HG02623 (cell line): ENCODE measurements around the gene SOCS2.

Experiments
- ATAC-seq: cut with Tn5 transposase; IDR thresholded peaks from one replicate; pipeline ENCODE4 v1.9.1; 2021; ENCODE audit warnings: moderate library complexity; ENCODE audit not compliant: unreplicated experiment

Gene SOCS2

DNA sequence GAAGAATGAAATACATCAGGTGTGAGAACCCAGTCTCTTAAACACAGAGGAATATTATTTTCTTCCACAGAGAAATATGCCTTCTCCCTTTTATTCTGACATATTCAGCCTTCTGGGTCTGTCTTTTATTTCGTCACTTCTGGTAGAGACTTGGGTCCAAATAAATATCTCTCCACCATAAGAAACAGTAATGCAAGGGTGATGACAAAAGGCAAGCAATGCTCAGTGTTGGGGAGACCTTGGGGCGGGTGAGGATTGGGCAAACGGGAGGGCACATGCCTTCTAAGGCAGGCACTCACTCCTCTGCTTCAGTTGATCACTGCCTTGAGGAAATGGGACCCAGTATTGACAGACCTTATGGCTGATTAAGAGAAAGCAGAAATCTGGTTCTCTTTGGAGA, 6.7 kb upstream of the SOCS2 start:
- no peak for ATAC-seq

DNA sequence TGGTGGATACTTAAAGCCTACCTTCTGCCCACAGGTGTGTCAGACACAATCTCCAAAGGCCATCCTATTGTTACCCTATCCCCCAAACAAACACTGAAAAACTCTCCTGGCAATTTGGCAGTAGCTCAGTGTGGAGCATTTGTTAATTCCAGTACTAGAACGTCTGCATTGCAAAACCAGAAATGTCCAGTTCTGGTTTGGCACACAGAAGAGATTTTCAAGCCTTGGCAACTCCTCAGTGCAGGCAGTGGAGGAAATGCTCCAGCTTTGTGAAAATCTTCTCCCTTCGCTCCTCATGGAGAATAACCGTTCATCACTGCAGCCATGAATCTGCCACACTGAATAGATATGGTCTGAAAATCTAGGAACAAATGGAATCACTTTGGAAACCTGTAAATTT, 5.3 kb upstream of the SOCS2 start:
- no peak for ATAC-seq

DNA sequence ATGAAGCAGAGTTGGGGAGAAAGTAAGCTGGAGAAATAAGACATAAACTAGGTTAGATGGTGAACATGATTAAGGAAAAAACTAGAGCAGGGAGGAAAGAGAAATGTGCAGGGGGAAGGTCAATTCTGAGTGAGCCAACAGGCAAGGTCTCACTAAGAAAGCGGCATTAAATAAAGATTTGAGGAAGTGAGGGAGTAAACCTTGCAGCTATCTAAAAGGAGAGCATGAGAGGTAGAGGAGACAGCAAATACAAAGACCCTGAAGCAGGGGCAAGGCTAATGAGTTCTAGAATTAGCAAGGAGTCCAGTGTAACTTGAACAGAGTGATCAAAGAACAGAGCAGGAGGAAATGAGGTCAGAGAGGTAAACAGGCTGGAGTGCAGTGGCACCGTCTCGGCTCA, 4.4 kb upstream of the SOCS2 start:
- ATAC-seq = no peak

DNA sequence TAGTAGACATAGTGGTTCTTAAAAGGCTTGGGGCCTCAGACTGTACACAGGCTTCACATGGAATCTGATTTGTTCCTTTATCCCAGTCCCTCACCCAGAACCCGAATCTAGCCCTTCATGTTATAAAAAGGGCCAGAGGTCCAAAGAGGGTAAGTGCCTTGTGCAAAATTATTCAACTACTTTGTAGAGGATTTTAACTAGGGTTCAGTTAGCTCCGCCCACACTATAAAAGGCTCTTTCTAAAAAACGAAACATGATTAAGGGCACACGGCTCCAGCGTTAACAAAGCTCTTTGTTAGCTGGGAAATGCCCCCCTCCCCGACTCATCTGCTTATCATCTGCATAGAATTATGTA, 3.2 kb upstream of the SOCS2 start:
- ATAC-seq = no peak

DNA sequence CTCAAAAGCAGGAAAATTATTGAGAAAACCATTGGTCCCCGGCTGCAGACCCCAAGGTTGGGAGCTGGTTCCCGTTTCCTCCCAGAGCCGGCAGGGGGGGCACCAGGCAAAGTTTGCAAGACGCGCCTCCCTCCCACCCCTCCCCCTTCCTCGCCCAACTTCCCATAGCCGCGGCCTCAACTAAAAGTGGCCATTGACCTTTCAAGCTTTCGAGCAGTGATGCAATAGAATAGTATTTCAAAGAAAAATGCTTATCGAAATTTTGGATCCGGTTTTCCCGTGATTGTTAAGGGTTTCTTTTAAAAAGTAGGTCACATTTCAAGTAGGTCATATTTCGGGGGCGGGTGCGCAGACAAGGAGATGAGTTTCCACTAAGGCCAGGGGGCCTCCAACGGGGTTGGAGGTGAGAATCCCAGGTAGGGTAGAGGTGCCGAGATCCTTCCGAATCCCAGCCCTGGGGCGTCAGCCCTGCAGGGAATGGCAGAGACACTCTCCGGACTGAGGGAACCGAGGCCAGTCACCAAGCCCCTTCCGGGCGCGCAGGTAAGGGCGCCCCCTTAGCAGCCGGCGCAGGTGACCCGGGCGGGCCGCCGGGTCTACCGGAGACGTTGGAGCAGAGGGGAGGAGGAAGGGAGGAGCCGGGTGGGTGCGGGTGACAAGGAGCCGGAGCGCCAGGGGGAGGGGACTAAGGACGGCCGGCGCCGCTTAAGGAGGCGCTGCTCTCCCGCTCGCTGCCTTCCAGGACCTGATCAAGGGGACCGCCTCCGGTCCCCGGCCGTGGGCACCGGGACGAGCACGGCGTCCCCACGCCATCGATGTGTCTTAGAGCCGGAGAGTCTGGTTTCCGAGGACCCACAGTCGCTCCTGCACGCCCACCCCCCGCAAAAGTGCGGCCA, 2.6 kb upstream of the SOCS2 start:
- ATAC-seq = peak; percentile 40

DNA sequence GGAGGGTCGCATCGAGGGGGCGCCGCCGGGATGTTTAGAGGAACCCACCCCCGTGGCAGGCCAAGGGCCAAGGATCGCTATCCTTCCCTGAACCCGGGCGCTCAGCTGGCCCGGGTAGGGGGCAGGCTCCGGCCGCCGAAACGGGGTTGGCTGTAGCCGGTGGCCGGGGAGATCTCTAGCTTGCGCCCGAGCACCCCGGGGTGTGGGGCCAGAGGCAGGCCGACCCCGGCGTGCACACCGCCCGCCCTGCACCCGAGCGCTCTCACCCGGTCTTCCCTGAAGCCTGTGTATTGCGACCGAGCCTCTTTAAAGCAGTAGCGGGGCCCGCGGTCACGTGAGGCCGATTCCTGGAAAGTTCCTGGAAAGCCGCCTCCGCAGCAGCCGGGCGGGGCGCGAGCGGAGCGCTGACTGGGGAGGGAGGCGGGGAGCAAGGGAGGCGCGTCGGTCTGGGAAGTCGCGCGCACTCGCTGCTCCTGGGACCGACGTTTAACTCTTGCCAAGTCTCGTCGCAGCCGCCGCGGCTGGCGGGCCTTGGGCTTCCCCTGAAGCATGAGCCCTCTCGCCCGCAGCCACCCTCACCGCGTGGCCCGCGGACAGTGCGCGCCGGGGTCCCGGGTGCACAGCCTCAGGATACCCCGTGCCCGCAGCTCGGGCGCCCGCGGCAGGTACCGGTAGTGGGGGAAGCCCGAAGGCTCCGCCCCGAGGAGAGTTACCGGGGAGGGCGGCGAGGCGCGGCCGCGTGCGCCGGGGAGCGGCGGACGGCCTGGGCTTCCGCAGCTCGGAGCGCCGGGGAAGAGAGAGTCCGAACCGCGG, 1.7 kb upstream of the SOCS2 start:
- peak; percentile 43 for ATAC-seq

DNA sequence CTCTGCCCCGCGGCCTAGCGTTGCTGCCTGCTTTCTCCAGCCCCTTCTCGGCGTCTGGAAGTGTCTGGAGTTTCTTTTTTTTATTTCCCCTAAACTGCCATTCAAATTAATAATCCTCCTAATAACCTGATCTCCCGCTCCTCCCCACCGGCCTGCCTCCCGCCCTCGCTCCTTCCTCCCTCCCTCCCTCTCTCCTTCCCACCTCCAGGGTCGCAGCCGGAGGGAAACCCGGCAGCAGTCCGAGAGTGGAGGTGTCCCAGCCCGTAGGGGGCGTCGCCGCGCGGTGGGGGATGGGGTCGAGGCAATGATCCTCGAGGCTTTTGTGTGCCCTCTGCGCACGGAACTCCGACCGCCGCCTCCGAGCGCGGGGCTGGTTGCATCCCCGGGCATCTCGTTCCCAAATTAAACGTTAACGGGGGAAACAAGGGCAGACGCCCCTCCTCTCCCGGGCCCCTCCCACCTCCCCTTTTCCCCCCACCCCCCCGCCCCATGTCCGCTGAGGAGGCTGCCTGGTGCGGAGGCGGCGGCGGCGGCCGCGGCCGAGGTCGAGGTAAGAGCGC, 1.0 kb upstream of the SOCS2 start:
- ATAC-seq = peak; percentile 18

DNA sequence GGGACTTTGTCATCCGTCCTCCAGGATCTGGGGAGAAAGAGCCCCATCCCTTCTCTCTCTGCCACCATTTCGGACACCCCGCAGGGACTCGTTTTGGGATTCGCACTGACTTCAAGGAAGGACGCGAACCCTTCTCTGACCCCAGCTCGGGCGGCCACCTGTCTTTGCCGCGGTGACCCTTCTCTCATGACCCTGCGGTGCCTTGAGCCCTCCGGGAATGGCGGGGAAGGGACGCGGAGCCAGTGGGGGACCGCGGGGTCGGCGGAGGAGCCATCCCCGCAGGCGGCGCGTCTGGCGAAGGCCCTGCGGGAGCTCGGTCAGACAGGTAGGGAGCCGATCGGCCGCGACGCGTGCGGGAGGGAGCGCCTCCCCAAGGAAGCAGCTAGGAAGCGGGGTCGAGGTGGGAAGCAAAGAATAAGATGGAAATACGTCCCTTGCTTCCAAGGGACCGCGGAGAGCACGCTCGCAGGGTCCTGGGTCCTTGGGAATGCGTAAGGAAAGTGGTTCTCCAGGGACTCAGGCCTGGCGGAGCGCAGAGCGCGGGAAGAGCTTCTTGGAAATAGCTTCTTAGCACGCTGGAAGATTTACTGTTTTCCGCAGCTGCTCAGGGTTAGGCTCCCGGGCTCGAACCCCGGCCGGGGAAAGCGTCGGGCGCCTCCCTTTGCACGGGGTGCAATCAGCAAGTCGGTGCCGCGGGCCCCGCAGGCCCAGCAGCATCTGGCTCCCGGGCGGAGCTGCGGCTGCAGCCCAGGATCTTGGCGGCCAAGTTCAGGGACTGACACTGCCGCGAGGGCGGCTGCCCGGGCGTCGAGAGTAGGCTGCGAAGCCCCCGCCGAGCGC, 457 bp downstream of the SOCS2 start:
- no peak for ATAC-seq

DNA sequence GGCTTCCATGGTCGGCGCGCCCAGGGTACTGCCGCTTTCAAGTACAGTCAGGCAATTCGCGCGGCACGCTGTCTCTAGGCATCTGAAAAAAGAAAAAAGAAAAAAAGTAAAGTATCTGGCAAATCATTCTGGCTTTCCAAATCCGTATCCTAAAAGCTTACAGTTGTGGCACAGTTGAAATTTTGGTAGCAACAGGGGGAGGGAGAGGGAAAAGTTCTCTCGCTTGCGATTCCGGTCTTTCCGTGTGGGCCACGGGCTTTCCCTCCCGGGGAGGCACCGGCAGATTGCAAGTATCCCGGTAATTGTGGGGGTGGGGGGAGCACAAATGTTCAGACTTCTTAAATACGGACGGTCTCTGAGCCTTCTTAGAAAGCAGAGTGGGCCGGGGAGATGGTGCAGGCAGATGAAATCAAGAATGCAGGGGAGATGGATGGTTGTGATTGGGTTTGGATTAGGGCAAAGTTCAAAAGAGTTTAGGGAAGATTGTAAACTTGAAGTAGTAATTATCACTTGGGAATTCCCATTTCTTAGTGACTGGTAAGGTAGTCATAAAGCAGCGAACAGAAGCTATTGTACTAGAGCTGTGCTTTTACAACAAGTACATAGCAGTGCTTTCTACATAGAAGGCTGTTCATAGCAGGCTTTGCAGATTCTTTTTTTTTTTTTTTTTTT, 1.2 kb downstream of the SOCS2 start:
- ATAC-seq = no peak

DNA sequence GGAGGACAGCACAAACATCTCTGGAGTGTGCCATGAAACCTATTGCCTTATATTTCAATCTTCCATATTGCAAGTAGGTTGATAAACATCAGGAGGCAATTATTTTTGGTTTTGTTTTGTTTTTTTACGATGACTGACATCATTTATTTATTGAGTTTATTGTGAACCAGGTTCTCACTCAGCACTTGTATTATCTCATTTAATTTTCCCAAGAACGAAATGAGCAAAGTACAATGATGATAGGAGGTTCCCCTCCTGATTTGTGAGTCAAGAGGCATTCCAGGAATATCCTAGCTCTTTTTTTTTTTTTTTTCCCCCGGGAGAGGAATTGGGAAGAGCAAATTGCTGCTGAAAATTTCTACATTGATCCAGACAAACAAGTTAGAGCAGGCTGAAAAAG, 4.7 kb downstream of the SOCS2 start:
- ATAC-seq = no peak

DNA sequence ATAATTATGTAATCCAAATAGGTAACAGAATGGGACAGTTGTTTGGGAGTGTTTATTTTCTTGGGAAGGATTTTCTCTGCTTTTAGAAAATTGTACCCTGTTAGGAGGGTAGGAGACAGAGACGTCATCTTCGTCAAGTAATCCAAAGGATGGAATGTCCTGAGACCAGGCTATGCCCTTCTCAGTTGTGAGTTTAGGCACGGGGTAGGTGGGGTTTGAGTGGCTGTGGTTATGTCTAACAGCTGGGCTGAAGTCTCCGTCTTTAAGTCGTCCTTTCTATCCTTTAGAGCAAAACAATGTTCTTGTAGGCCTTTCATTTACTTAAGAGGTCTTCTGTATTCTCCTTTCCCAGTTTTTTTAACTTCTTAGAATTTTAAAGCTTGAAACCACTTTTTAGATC, 5.7 kb downstream of the SOCS2 start:
- no peak for ATAC-seq

DNA sequence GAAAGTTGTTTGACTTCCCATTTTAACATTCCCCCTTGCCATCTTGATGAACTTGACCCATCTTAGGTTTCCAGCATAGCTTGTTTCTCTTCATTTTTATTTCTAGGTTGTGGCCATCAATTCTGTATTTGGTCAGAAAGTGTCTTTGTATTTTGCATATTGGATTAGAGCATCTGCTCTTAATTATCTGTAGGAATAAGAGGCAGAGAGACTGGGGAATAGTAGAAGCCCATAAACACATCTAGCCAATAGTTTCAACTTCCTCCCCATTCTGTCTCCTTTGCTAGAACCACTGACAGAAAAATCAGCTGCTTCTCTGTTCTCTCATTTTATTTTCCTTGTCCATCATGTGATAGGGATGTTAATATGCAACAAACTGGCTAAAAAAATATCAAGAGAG, 8.2 kb downstream of the SOCS2 start:
- no peak for ATAC-seq

DNA sequence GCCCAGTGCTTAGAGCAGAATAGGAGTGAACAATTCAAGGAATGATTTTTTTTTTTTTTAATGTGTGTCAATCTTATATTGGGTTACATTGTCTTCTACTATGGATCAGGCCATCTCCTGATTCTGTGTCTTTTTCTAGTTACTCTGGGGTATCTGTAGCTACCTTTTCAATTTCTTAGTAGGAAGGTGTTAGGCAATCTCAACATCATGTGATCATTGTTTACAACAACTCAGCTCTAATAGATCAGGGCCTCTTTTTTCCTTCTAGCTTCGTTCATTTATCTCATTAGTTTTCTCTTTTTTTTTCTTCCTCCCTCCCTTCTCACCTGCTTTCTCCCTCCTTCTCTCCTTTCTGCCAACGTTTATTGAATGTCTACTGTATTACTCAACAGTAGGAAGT, 8.9 kb downstream of the SOCS2 start:
- ATAC-seq = no peak

DNA sequence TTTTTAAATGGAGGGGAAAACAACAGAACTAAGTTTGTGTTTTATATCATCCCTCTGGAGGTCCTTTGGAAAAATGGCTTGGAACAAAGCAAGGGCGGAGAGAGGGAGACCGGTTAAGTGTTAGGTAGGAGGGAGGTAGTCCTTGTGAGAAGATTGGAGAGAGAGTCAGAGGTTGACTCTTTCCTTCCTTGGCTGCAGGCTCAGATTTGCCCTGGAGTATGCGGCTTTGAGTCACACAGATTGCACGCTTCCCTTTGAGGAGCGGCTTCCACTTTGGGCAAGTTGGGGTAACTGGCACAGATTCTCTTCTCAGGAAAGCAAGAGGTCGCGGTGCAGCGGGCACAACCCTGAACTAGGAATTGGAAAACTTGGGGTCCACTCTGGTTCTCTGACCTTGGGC, 9.9 kb downstream of the SOCS2 start:
- ATAC-seq = no peak

DNA sequence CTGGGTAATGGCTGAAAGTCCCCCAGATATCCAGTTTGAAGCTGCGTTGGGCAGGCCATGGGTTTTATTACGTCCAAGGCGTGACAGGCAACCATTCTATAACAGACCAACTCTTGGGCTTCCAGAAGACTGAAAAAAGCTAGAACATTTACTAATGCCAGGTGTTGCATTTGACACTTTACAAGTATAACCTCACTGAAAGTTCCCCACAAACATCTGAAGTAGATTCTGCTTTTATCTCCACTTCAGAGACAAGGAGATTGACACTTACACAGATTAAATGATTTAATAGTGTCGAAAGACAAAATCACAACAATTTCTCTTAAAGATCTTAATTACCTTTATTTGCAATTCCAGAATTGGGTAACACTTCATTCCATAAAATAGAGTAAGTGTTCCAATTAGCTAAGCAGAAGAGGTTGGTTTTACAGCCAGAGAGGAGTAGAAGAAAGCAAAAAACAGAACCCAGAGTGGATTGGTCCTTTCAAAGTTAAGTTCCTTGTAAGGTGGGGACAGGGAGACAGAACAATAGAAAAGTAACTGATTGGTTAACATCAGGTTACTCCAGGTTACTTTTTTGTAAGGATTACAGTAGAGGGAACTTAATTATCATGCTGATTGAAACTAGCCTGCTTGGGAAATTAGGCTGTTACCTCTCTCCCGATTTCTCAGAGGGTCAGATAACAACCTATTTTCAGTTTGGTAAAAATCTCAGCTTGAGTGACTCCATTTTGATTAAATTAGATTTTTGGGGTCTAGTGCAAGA, 11.3 kb downstream of the SOCS2 start:
- ATAC-seq = no peak

DNA sequence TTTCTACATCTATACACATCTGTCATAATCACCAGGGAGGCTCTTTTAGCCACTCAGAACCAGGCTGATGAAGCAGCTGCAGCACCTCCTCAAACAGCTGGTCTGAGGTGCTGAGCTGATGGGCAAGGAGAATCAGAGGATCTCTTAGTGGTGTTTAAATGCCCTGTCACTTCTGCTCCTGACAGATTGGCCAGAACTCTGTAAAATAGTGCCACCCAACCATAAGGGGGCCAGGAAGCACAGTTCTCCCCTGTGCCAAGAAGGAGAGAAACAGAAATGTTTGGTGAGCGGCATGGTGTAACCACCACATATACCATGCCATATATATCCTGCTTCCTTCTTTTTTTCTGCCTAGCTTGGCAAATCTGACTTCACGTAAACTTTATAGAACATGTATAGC, 12.8 kb downstream of the SOCS2 start:
- ATAC-seq = no peak

DNA sequence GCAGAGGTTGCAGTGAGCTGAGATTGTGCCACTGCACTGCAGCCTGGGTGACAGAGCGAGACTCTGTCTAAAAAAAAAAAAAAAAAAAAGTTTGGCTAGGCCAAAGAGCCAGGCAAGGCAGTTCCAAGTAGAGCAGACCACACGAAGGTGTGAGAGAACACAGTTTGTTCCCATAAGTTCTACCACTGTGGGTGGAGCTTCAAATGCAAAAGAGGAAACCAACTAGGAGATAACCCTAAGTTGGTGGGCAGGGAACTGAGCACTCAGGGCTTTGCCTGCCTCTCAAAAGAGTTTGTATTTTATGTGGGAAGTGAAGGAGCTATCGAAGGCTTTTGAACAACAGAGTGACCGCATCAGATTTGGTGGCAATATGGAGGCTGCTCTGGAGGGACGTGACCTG, 15.1 kb downstream of the SOCS2 start:
- no peak for ATAC-seq

DNA sequence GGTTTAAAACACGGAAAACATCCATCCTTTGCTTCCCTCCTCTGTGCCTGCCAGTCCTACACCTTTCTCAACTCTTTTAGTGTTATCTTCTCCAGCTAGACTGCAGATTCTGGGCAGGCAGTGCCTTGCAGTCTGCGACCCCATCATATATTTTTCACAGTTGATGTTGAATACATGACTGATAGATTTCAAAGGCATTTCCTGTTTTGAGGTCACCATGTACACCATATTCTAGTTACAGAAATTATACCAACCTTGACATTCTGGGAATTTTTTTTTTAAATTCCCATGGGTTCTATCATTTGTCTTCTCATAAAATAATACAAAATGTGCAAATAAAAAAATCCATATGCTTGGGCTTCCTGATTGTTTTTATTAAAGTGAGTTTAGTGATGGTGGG, 16.6 kb downstream of the SOCS2 start:
- ATAC-seq = no peak

DNA sequence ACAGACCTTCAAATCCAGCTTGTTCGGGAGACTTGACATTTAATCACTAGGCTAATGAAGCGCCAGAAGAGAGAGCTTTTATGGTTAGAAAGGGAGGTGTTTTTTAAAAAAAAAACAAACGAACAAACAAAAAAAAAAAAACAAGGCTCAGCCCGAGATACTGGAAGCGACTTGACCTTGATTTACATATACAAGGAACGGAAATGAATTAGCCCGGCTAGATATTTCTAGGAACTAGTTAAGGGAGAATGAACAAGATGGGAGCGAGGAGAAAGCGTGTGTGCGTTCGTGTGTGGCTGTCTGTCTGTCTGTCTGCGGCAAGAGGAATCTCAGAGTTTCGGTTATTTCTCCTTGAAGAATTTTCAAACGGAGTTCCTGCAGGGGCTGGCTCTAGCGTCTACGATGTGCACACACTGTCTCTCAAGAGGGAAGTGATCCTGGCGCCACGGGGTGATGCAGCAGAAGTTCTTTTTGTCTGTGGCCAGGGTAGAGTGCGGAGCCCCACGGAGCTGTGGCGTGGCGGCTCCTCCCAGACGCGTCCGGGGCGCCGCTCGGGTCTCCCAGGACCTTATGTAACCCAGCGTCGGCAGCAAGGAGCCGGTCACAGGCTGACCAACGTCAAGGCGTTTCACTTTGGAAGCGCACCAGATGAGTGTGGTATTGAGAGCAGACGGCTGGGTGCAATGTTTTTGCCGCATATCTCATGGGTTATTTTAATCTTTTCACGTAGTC, 18.8 kb downstream of the SOCS2 start:
- ATAC-seq = peak; percentile 82
